NK-92 (cell line): ENCODE data around the gene DNMT1.

Source experiments
- DNase-seq: peaks from one replicate; lab custom pipeline; 2025; ENCODE audit not compliant: unreplicated experiment; lab: John Stamatoyannopoulos, UW

DNMT1 gene

DNA sequence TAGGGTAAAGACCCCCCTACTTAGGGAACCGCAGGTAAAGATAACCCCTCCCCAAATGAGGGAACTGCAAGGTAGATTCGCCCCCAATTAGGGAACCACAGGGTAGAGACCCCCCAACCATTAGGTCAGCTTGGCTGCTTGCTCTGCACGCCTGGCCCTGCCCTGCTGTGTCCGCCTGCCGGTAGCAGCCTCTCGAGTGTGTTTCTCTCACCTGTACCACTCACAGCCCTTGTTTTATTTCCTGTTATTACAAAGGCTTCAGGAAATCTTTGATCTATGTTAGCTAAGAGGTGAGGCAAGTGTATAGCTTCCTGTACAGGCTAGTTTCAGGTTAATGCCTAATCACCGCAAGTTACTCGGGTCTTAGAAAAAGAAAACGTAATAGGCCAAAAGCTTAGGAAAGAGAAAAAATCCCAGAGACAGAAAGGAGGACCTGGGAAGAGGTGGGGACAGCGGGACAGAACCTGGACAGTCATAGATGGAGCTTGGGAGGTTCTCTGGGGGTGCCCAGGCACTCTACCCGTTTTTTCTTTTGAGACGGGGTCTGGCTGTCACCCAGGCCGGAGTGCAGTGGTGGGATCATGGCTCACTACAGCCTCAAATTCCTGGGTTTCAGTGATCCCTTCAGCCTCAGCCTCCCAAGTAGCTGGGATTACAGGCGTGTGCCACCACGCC is 51.9 kb downstream of the DNMT1 start:
- DNase-seq: no peak

DNA sequence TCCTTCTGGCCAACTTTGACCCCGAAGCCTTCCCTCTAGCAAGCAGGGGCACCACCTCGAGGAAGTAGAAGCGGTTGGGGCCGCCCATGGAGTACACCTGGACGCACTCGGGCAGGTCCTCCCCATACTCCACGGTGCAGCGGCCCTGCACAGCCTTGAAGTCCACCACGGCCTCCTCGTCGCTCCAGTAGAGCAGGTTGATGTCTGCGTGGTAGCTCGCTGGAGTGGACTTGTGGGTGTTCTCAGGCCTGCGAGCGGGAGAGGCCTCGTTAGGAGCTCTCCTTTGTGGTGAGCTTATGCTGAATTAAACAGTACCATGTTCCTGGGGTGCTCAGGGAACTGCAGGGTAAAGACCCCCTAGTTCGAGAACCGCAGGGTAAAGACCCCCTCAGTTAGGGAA is 52.8 kb downstream of the DNMT1 start:
- no peak for DNase-seq

DNA sequence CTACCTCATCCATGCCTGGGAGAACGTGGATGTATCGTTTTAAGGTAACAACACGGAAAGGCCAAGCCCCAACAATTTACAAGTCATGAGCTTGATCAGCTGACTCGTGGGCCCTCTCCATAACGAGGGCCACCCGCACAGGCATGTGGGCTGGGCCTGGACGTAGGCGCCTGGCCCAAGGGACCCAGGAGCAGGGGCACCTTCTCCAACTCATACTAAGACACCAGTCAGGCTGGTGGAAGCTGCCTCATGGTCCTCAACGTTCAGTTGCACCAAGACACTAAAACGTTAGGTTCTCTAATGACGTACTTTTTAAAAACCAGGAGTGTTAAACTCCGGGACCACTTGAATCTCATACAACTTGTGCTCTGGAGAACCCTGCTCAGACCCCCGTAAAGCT is 53.3 kb downstream of the DNMT1 start:
- DNase-seq: no peak

DNA sequence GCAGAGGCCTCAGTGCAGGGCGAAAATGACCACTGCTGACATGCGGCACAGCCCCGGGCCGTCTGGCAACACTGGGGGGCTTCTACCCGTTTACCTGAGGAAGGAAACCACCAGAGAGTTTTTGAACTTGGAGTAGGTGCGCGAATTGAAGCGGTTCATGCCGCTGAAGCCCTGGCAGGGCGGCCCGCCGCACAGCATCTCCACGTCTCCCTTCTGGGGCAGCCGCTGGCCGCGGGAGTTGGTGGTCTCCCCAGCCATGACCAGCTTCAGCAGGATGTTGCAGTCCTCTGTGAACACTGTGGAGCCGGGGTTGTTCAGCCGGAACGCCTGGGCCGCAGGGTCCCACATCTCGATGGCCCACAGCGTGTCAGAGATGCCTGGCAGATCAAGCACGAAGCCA is 54.8 kb downstream of the DNMT1 start:
- DNase-seq: no peak

- no peak for DNase-seq
These were observed 55.6 kb downstream of the DNMT1 start for GRCh38 chr19:10138879-10139795.

- DNase-seq: no peak
These were observed 56.7 kb downstream of the DNMT1 start for GRCh38 chr19:10137751-10138682.

DNA sequence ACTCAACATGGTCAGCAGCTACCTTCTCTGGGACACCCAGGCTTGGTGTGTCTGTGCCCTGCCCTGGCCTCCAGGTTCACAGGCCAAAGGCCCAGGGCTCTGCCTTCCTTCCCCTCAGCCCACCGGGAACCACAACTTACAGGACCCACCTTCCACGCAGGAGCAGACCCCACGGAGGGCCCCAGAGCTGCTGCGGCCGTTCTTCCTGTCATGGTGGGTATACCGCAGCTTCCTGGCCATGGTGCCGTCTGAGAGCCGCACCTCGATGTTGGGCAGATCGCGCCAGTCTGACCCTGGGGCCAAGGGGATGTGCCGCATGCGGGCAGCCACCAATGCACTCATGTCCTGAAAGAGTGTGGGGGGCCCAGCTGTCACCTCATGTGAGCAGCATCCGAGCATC is 57.8 kb downstream of the DNMT1 start:
- DNase-seq: no peak

DNA sequence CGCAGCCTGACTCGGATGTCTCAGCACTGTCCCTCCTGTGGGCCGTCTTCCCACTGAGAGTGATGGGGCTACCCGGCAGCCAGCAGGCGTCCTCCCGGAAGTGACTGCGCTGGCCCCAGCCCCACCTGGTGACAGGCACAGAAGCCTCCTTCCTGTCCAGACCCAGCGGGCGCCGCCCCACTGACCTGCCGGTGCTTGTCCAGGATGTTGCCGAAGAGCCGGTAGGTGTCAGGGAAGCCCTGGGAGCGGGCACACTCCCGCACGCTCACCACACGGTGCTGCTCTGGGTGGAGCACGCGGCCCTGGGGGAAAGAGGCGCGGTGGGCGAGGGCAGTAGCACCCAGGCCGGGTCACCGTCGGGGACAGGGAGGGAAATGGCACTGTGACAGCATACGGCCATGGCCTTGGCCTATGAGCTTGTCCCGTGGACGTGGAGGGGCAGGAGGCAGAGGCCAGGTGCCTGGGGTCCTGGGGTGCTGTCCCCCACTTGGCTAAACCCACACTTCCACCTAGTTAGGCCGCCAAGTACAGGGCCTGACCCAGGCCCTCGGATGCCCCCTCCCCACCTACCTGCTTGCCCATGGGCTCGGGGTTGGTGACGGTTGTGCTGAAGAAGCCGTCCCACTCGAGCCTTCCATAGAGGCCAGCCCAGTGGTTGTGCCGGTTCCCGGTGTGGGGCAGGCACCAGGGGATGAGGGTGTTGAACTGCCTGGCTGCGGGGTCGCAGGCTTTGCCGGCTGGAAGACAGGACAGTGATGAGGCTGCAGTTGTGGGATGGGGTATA is 59.0 kb downstream of the DNMT1 start:
- DNase-seq: no peak

DNA sequence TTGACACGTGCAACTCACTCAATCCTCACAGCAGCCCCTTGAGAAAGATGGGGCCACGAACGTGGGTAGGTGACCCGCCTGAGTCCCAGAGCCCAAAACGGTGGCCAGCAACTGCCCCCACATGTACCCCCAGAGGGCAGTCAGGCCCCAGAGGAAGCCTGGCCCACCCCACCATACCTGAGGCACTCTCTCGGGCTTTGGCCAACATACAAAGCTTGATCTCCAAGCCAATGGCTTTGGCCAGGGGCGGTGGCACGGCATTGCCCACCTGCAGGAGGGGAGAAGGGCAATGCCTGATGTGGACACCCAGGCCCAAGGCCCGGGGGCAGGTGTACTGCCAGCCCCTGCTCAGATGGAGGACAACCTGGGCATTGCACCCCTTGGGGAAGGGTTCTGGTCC is 60.7 kb downstream of the DNMT1 start:
- DNase-seq: no peak

DNA sequence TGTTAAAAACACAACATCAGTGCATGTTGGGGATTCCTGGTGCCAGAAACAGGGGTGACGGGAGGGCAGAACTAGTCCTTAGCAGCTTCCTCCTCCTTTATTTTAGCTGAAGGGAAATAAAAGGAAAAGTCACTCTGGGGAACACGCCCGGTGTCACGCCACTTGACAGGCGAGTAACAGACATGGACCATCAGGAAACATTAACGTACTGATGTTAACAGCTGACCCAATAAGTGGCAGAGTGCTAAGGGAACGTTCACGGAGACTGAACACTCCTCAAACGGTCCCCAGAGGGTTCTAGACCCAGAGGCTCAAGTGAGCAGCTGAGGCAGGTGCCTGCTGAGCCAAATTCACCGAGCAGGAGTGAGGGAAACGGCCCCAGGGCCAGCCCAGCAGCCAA is 61.2 kb downstream of the DNMT1 start:
- DNase-seq: no peak

GRCh38 chr19:10132905-10133304 is 61.8 kb downstream of the DNMT1 start:
- DNase-seq: no peak

DNA sequence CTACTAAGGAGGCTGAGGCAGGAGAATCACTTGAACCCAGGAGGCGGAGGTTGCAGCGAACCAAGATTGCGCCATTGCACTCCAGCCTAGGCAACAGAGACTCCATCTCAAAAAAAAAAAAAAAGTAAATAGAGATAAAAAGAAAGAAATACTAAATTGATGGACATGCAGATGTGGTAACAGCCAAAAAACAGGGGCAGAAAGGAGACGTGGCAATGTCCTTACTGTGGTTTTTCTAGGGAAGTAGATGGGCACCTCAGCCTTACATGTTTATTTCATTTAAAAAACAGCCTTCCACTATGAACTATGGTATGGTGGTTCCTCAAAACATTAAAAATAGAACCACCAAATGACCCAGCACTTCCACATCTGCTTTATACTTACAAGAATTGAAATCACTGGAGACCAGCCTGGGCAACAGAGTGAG is 68.5 kb downstream of the DNMT1 start:
- no peak for DNase-seq

DNA sequence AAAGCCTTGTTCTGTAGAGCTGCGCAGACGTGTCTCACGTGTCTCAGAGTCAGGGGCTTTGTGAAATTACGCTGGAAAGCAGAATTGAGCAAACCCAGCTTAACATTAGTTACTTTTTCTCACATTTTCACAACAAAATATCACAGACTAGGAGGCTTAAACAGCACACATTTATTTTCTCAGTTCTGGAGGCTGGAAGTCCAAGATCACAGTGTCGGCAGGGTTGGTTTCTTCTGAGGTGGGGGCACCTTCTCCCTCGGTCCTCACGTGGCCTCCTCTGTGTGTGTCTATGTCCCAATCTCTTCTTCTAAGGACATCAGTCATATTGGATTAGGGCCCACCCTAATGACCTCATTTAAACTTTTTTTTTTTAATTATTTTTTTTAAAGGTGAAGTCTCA is 70.3 kb downstream of the DNMT1 start:
- DNase-seq: no peak

- no peak for DNase-seq
These were observed 72.7 kb downstream of the DNMT1 start for GRCh38 chr19:10122045-10122444.

- no peak for DNase-seq
These were observed 74.1 kb downstream of the DNMT1 start for GRCh38 chr19:10120538-10121189.

- no peak for DNase-seq
These were observed 75.8 kb downstream of the DNMT1 start for GRCh38 chr19:10118960-10119359.

GRCh38 chr19:10116866-10117616 is 77.7 kb downstream of the DNMT1 start:
- no peak for DNase-seq

- DNase-seq: no peak
These were observed 78.5 kb downstream of the DNMT1 start for GRCh38 chr19:10116085-10116865.
